Left ventricle myocardium inferior (tissue), 1 donor: ENCODE results near the gene KIF24. TPM values are rescaled to one million over a fixed set of nuclear protein-coding genes. Genes with fewer than 3 reads are reported as not detected.
"Not testable (repeated sequence)": the region's sequence is repeated elsewhere in the genome, so short reads cannot be mapped to it uniquely, and the experiment has no call there.

Experiments
- DNase-seq: peaks from one replicate; pipeline ENCODE4 v3.0.0-alpha.2; 2020
- H3K27ac ChIP-seq: fragments of 200-600 bp; replicated peaks from 2 replicates; pipeline ENCODE4 v1.8.0; 2021
- H3K27me3 ChIP-seq: fragments of 200-600 bp; 2 replicates; pipeline ENCODE4 v1.8.0; 2021; ENCODE audit warnings: low read depth
- H3K36me3 ChIP-seq: fragments of 200-600 bp; 2 replicates; pipeline ENCODE4 v1.8.0; 2021
- H3K4me1 ChIP-seq: fragments of 200-600 bp; 2 replicates; pipeline ENCODE4 v1.8.0; 2021
- H3K4me3 ChIP-seq: fragments of 200-600 bp; 2 replicates; pipeline ENCODE4 v1.8.0; 2021; ENCODE audit warnings: mild to moderate bottlenecking, moderate library complexity
- H3K9me3 ChIP-seq: fragments of 200-600 bp; replicated peaks from 2 replicates; pipeline ENCODE4 v1.8.0; 2021
- intact Hi-C: fragments of 100-400 bp; cut with micrococcal nuclease; formaldehyde crosslinking; loops from one replicate; pipeline ENCODE4 v1.11.0; 2022
- total RNA-seq: library from RNA; stranded (reverse); fragmentation: NEBNext Ultra II Directional; extraction: Animal tissue kit (Norgen Biotek cat#: 25700); gene quantifications from one replicate; pipeline ENCODE4 v1.2.1, GENCODE V29; 2021
- TF ChIP-seq, protein P1 (sequence below): fragments of 200-600 bp; IDR thresholded peaks from 2 replicates; pipeline ENCODE4 v1.8.0; 2021; ENCODE audit warnings: antibody characterized with exemption, mild to moderate bottlenecking, borderline replicate concordance
- donor health status: DM: no; HTN: yes; CAD: no; lungs with severe emphysema.

KIF24 gene
- total RNA-seq, 1 donor from 2014 or later = 0.63 TPM

DNA sequence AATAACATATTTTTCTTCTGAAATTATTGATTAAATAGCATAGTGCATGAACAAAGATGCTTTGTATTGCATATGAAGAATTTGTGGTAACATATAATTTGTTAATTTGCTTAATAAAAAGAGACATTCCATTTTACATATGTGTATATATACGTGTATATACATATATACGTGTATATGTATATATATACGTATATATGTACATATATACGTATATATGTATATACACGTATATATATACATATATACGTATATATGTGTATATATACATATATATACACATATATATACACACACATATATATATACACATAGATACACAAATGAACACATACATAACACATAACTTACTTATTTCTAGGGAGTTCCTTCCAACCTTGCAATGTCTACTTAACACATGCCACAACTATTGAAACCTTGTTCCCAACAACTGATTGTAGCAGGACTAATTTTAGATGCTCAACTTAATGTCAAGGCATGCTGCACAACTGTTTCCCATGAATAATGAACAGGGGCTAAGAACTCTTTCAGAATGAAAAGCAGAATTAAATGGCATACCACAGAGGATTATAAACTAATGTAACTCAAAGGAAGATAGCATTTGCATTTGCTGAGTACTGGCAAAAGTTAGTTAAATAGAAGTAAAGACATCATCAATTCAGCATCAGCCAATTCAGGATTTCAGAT, 17.4 kb downstream of the KIF24 start:
- Histone ChIP-seq H3K27ac (no peak overlapping the region), H3K4me1 (no peaks in the 10 kb centered on the region), H3K36me3 (no peaks in the 10 kb centered on the region), H3K27me3 (no peaks in the 10 kb centered on the region), H3K9me3 (no peaks in the 10 kb centered on the region), H3K4me3 (no peak overlapping the region)
- intact Hi-C loops = no loop called here
- DNase-seq = no peak
- TF ChIP-seq, protein P1, sequence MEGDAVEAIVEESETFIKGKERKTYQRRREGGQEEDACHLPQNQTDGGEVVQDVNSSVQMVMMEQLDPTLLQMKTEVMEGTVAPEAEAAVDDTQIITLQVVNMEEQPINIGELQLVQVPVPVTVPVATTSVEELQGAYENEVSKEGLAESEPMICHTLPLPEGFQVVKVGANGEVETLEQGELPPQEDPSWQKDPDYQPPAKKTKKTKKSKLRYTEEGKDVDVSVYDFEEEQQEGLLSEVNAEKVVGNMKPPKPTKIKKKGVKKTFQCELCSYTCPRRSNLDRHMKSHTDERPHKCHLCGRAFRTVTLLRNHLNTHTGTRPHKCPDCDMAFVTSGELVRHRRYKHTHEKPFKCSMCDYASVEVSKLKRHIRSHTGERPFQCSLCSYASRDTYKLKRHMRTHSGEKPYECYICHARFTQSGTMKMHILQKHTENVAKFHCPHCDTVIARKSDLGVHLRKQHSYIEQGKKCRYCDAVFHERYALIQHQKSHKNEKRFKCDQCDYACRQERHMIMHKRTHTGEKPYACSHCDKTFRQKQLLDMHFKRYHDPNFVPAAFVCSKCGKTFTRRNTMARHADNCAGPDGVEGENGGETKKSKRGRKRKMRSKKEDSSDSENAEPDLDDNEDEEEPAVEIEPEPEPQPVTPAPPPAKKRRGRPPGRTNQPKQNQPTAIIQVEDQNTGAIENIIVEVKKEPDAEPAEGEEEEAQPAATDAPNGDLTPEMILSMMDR = no peak

DNA sequence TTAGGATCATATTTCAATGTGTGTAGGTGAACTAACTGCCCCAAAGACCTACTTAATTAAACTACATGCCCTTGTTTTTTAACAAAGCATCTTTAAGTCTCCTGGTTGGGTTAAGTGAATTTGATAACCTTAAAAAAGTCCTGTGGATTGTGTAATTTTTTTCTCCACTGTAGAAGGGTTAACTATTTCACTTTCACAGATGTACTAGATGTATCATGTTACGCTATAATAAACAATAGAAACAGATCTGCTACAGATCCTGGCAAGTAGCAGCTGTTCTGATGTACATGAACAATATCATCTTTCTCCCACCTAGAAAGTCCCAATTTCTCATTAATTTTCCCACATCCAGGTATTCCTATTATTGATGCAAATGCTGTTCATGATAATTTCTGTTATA, 18.9 kb downstream of the KIF24 start:
- H3K9me3 ChIP-seq = no peaks in the 10 kb centered on the region
- intact Hi-C loops = no loop called here
- TF ChIP-seq, protein P1 = no peak
- H3K4me3 ChIP-seq = no peak overlapping the region
- H3K27me3 ChIP-seq = no peaks in the 10 kb centered on the region
- no peaks in the 10 kb centered on the region for H3K4me1 ChIP-seq
- DNase-seq = no peak
- no peaks in the 10 kb centered on the region for H3K36me3 ChIP-seq
- no peak overlapping the region for H3K27ac ChIP-seq

DNA sequence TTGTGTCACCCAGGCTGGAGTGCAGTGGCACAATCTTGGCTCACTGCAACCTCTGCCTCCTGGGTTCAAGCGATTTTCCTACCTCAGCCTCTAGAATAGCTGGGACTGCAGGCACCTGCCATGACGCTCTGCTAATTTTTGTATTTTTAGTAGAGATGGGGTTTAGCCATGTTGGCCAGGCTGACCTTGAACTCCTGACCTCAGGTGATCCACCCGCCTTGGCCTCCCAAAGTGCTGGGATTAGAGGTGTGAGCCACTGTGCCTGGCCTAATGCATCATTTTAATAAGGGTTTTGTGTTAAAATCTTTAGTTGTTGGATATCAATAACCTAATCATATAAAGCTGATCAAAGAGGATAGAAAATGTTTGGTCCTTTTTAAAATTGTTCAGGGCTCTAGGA, 20.8 kb downstream of the KIF24 start:
- H3K36me3 ChIP-seq, DNase-seq, intact Hi-C loops, H3K9me3 ChIP-seq, H3K27me3 ChIP-seq, H3K4me3 ChIP-seq, H3K27ac ChIP-seq, H3K4me1 ChIP-seq: not testable (repeated sequence)

DNA sequence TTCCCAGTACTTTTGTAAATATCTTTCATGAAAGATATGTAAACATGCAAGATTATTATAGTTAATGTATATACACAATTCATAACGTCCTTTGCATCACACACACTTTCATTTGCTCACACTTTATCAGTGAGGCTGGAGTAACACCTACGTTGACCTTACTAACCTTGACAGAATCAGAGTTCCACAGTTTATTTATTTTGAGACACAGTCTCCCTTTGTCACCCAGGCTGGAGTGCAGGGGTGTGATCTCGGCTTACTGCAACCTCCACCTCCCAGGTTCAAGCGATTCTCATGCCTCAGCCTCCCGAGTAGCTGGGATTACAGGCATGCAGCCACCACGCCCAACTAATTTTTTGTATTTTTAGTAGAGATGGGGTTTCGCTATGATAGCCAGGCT, 28.0 kb downstream of the KIF24 start:
- intact Hi-C loops, DNase-seq, H3K4me1 ChIP-seq, H3K9me3 ChIP-seq, H3K36me3 ChIP-seq, H3K27me3 ChIP-seq, H3K27ac ChIP-seq, H3K4me3 ChIP-seq: not testable (repeated sequence)

- Histone ChIP-seq H3K4me1 (no peaks in the 10 kb centered on the region), H3K27me3 (no peaks in the 10 kb centered on the region), H3K9me3 (no peaks in the 10 kb centered on the region), H3K27ac (no peak overlapping the region), H3K4me3 (no peak overlapping the region), H3K36me3 (no peaks in the 10 kb centered on the region)
- DNase-seq = no peak
- TF ChIP-seq, protein P1 = no peak
- intact Hi-C loops = no loop called here
Observed at GRCh38 chr9:34292552-34292951, 36.5 kb downstream of the KIF24 start.

GRCh38 chr9:34291423-34291822, 37.6 kb downstream of the KIF24 start:
- TF ChIP-seq, protein P1 = no peak
- Histone ChIP-seq H3K4me1 (no peaks in the 10 kb centered on the region), H3K27ac (no peak overlapping the region), H3K27me3 (no peaks in the 10 kb centered on the region), H3K36me3 (no peaks in the 10 kb centered on the region), H3K9me3 (no peaks in the 10 kb centered on the region), H3K4me3 (no peak overlapping the region)
- no peak for DNase-seq
- intact Hi-C loops = no loop called here
